Measurements from ENCODE around the gene MRFAP1L1. TPM values are rescaled to one million over a fixed set of nuclear protein-coding genes. Genes with fewer than 3 reads are reported as not detected.

The MRFAP1L1 gene
- total RNA-seq, 4 donors from 2014 or later = 51.6 to 76.6 (median 59.6) TPM

DNA sequence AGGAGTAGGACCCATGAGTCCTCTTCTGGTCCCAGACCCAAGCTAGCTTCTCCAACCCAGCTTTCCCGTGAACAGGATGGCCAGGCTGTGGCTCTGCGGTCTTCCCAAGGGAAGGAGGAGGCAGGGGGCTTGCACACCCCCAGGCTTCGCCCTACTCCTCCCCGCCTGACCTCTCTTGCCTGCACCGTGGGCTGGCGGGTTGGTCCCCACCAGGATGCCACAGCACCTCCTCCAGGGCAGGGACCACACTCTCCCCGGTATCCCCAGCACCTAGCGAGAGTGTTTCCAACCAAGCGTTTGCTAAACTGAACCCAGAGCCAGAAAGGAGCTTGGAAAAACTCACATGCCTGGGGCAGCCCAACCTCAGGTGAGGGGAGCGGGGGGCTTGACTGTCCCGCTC lies 25.0 kb downstream of the MRFAP1L1 start:
- no peak overlapping the region for H3K27ac ChIP-seq
- 82 to 86% methylated on average over 9 to 11 of the region's 11 CpGs for WGBS, 2 donors
- no peak for TF ChIP-seq POLR2A (IDR thresholded peaks at IDR 0.05)
- no peak for TF ChIP-seq CTCF (IDR thresholded peaks at IDR 0.05)
- no peak for TF ChIP-seq EP300 (IDR thresholded peaks at IDR 0.05)
- H3K4me3 ChIP-seq = no peak overlapping the region
- H3K4me1 ChIP-seq = peaks cover 0 to 18% (median 10%) of the 10 kb centered on the region in 4 donors
- peaks cover 0 to 17% (median 0%) of the 10 kb centered on the region in 3 donors for H3K36me3 ChIP-seq
- no peak for DNase-seq (ENCODE audit: low spot score in 2 of 2)
- H3K27me3 ChIP-seq = no peaks in the 10 kb centered on the region
- H3K9me3 ChIP-seq = no peaks in the 10 kb centered on the region

DNA sequence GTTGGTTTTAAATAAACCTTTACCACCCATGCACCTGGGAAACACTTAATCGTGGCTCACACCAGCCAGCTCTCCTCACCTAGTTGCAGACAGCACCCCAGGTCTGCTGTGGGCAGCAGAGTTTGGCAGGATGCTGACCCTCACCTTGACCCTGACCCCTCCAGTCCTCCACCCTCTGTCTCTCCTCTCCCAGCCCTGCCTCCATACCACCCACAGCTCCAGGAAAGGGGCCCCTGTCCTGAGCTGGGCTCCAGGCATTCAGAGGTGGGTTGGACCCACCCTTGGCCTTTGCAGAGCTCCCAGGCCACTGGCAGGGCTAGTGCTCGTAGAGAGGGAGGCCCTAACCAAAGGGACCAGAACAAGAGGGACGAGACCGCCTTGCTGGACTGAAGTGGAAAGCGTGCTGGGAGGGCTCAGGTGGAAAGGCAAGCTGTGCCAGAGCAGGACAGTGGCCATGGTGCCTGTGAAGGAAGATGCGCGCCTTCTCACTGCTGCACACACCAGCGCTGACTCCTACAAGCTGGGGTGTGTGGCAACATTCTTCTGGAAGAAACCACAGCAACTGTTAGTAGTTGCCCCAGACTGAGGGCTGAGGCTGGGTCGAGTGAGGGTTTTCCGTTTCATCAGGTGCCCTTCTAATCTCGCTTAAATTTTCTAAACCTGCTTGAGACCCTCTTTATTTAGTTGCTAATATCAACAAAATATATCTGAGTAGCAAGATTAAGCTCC lies 26.6 kb downstream of the MRFAP1L1 start:
- TF ChIP-seq EP300 (IDR thresholded peaks at IDR 0.05) = no peak
- peaks cover 0 to 2% (median under 1%) of the 10 kb centered on the region in 4 donors for H3K4me1 ChIP-seq
- 77 to 79% methylated on average over 10 to 11 of the region's 11 CpGs for WGBS, 2 donors

GRCh38 chr4:6681191-6681590 lies 28.5 kb downstream of the MRFAP1L1 start:
- Histone ChIP-seq H3K36me3 (peaks cover 0 to 37% (median 0%) of the 10 kb centered on the region in 3 donors), H3K27ac (no peak overlapping the region), H3K4me3 (no peak overlapping the region), H3K9me3 (no peaks in the 10 kb centered on the region), H3K27me3 (no peaks in the 10 kb centered on the region), H3K4me1 (peaks cover 0 to 13% (median 8%) of the 10 kb centered on the region in 4 donors)
- no peak for DNase-seq (ENCODE audit: low spot score in 2 of 2)
- 79 to 85% methylated on average over 9 of the region's 9 CpGs for WGBS, 2 donors
- TF ChIP-seq POLR2A (IDR thresholded peaks at IDR 0.05) = no peak
- no peak for TF ChIP-seq CTCF (IDR thresholded peaks at IDR 0.05)
- no peak for TF ChIP-seq EP300 (IDR thresholded peaks at IDR 0.05)

More for the DNA sequence above, 26.6 kb downstream of the MRFAP1L1 start:
- Histone ChIP-seq H3K4me3 (no peak overlapping the region), H3K9me3 (no peaks in the 10 kb centered on the region), H3K27ac (no peak overlapping the region), H3K36me3 (peaks cover 0 to 24% (median 0%) of the 10 kb centered on the region in 3 donors), H3K27me3 (no peaks in the 10 kb centered on the region)
- DNase-seq (ENCODE audit: low spot score in 2 of 2) = no peak

- DNase-seq (ENCODE audit: low spot score in 2 of 2) = no peak
- Histone ChIP-seq H3K4me3 (no peak overlapping the region), H3K27me3 (no peaks in the 10 kb centered on the region), H3K4me1 (peaks cover 0 to 20% (median 15%) of the 10 kb centered on the region in 4 donors), H3K9me3 (no peaks in the 10 kb centered on the region), H3K36me3 (peaks cover 0 to 37% (median 0%) of the 10 kb centered on the region in 3 donors), H3K27ac (no peak overlapping the region)
- WGBS, 2 donors = 74 to 81% methylated on average over 10 of the region's 10 CpGs
- TF ChIP-seq EP300 (IDR thresholded peaks at IDR 0.05) = no peak
- TF ChIP-seq CTCF (IDR thresholded peaks at IDR 0.05) = no peak
- no peak for TF ChIP-seq POLR2A (IDR thresholded peaks at IDR 0.05)
These were observed 29.2 kb downstream of the MRFAP1L1 start for GRCh38 chr4:6680372-6681034.

GRCh38 chr4:6676722-6677558 lies 32.7 kb downstream of the MRFAP1L1 start:
- Histone ChIP-seq H3K4me3 (no peak overlapping the region), H3K9me3 (no peaks in the 10 kb centered on the region), H3K27me3 (no peaks in the 10 kb centered on the region), H3K4me1 (peaks cover 0 to 34% (median 24%) of the 10 kb centered on the region in 4 donors), H3K36me3 (peaks cover 0 to 37% (median 0%) of the 10 kb centered on the region in 3 donors), H3K27ac (no peak overlapping the region)
- TF ChIP-seq POLR2A (IDR thresholded peaks at IDR 0.05) (no peak), EP300 (IDR thresholded peaks at IDR 0.05) (no peak), CTCF (IDR thresholded peaks at IDR 0.05) (no peak)
- no peak for DNase-seq (ENCODE audit: low spot score in 2 of 2)
- 84 to 87% methylated on average over 21 of the region's 21 CpGs for WGBS, 2 donors
